A549 (cell line): ENCODE measurements around the gene PPP1R1B. TPM values are rescaled to one million over a fixed set of nuclear protein-coding genes. Genes with fewer than 3 reads are reported as not detected.

Source experiments
- ATAC-seq, 2 experiments: fragments of 200-7000 bp in 1 of 2; fragments of >200 bp in 1 of 2; cut with Nextera tagmentation in 1 of 2; cut with Tn5 transposase in 1 of 2; 3 replicates each; pipeline versions ENCODE4 v1.8.0 to v1.9.1; 2018 to 2020; ENCODE audit warnings: mild to moderate bottlenecking in 1 of 2, moderate library complexity in 1 of 2
- CTCF ChIA-PET: fragments of 300-600 bp; sonication (Branson Sonifier 250); formaldehyde crosslinking; extraction: SDS; loops from one replicate; lab custom pipeline; 2021; ENCODE audit warnings: antibody characterized with exemption, inconsistent platforms; lab: Yijun Ruan, JAX
- POLR2A ChIA-PET: fragments of 350-600 bp; formaldehyde crosslinking; extraction: SDS; loops from one replicate; lab custom pipeline; 2021; ENCODE audit warnings: antibody characterized with exemption, inconsistent platforms; lab: Yijun Ruan, JAX
- DNase-seq, 2 experiments: peaks; one replicate each; pipeline versions ENCODE4 v3.0.0 to v3.0.0-alpha.2; 2011 to 2016; ENCODE audit warnings: low read depth in 1 of 2, low spot score in 1 of 2
- FAIRE-seq: peaks from 2 replicates; lab custom pipeline; 2011; peaks lifted over from hg19 to GRCh38; lab: Jason Lieb, UNC
- H3K27ac ChIP-seq, 2 experiments: fragments of >200 bp; sonication (Bioruptor Twin); formaldehyde crosslinking; 3 replicates each; pipeline ENCODE4 v1.5.1; 2016 to 2017
- H3K4me1 ChIP-seq: fragments of >200 bp; sonication (Bioruptor Twin); formaldehyde crosslinking; 3 replicates; pipeline ENCODE4 v1.6.1; 2016
- H3K4me2 ChIP-seq: fragments of >200 bp; sonication (Bioruptor Twin); formaldehyde crosslinking; 3 replicates; pipeline ENCODE4 v1.6.1; 2016
- H3K4me3 ChIP-seq: fragments of >200 bp; sonication (Bioruptor Twin); formaldehyde crosslinking; 3 replicates; pipeline ENCODE4 v1.5.1; 2016
- H3K9me3 ChIP-seq: fragments of >200 bp; sonication (Bioruptor Twin); formaldehyde crosslinking; 3 replicates; pipeline ENCODE4 v1.6.1; 2016
- CEBPB ChIP-seq, 2 experiments: fragments of >200 bp in 1 of 2; sonication (Bioruptor Twin) in 1 of 2; formaldehyde crosslinking in 1 of 2; IDR thresholded peaks; 2 replicates each; pipeline ENCODE4 v1.6.1; 2012 to 2016
- EHF ChIP-seq: fragments of 250-450 bp; sonication (Bioruptor Pico); IDR thresholded peaks from 2 replicates; pipeline ENCODE4 v1.5.0; 2020; ENCODE audit warnings: mild to moderate bottlenecking
- EHMT2 ChIP-seq: fragments of 200-600 bp; sonication (generic); IDR thresholded peaks from 2 replicates; pipeline ENCODE4 v1.6.1; 2016; ENCODE audit warnings: antibody characterized with exemption, low read depth, mild to moderate bottlenecking, moderate library complexity
- ESRRA ChIP-seq: fragments of 150-350 bp; IDR thresholded peaks from 2 replicates; pipeline ENCODE4 v1.6.1; 2014; ENCODE audit warnings: mild to moderate bottlenecking, low read length, borderline replicate concordance
- HDAC2 ChIP-seq: fragments of 200-600 bp; sonication (generic); IDR thresholded peaks from 2 replicates; pipeline ENCODE4 v1.6.1; 2016
- HOXA7 ChIP-seq: fragments of 250-450 bp; sonication (Bioruptor Pico); IDR thresholded peaks from 2 replicates; pipeline ENCODE4 v1.5.0; 2020; ENCODE audit warnings: mild to moderate bottlenecking, moderate library complexity
- HOXB5 ChIP-seq: fragments of 250-450 bp; sonication (Bioruptor Pico); IDR thresholded peaks from 2 replicates; pipeline ENCODE4 v1.5.0; 2020; ENCODE audit warnings: mild to moderate bottlenecking, moderate library complexity
- NR3C1 ChIP-seq: fragments of >200 bp; sonication (Bioruptor Twin); formaldehyde crosslinking; IDR thresholded peaks from 3 replicates; pipeline ENCODE4 v1.6.1; 2017
- POLR2AphosphoS2 ChIP-seq: conservative IDR thresholded peaks from 2 replicates; pipeline ENCODE4 v1.6.1; 2012; ENCODE audit warnings: low read length, improper control_type of control experiment, inconsistent platforms
- RARB ChIP-seq: fragments of 250-450 bp; sonication (Bioruptor Pico); IDR thresholded peaks from 2 replicates; pipeline ENCODE4 v1.8.0; 2021; ENCODE audit warnings: mild to moderate bottlenecking, moderate library complexity
- SREBF2 ChIP-seq: fragments of 450-650 bp; IDR thresholded peaks from 2 replicates; pipeline ENCODE4 v1.6.1; 2014; ENCODE audit warnings: mild to moderate bottlenecking, moderate library complexity
- TFCP2L1 ChIP-seq: fragments of 250-450 bp; sonication (Bioruptor Pico); IDR thresholded peaks from 2 replicates; pipeline ENCODE4 v1.5.0; 2021; ENCODE audit warnings: mild to moderate bottlenecking
- ZNF302 ChIP-seq: fragments of 250-450 bp; sonication (Bioruptor Pico); IDR thresholded peaks from 2 replicates; pipeline ENCODE4 v1.9.0; 2021; ENCODE audit warnings: inconsistent platforms, mild to moderate bottlenecking, moderate library complexity
- ZSCAN20 ChIP-seq: fragments of 250-450 bp; sonication (Bioruptor Pico); IDR thresholded peaks from 2 replicates; pipeline ENCODE4 v1.8.0; 2022; ENCODE audit warnings: mild to moderate bottlenecking, moderate library complexity
- WGBS: methylation state at CpG from one replicate; pipeline ENCODE4 v1.1.6; 2017; ENCODE audit errors: missing lambda C conversion rate; 5-methylcytosine and 5-hydroxymethylcytosine counted together
- polyA plus RNA-seq, 4 experiments: library from polyadenylated mRNA; depleted of rRNA in 3 of 4; stranded (reverse); fragments of >200 nt; fragmentation: RNase III in 1 of 4; extraction: RNeasy Plus Mini Kit Qiagen cat#74134 plus additional on column Dnase treatment in 1 of 4; gene quantifications; 2 replicates in 3 of 4; 3 replicates in 1 of 4; pipeline ENCODE4 v1.2.3, GENCODE V29; 2011 to 2017
- TF ChIP-seq, protein P1 (sequence below): fragments of 450-650 bp; IDR thresholded peaks from 2 replicates; pipeline ENCODE4 v1.6.1; 2014; ENCODE audit warnings: antibody characterized with exemption
- TF ChIP-seq, protein P2 (sequence below): fragments of >200 bp; sonication (Bioruptor Twin); formaldehyde crosslinking; IDR thresholded peaks from 2 replicates; pipeline ENCODE4 v1.6.1; 2016
- TF ChIP-seq, protein P3 (sequence below): IDR thresholded peaks from 2 replicates; pipeline ENCODE4 v1.6.1; 2012; ENCODE audit warnings: low read depth, borderline replicate concordance
- TF ChIP-seq, protein P4 (sequence below): fragments of 150-350 bp; IDR thresholded peaks from 2 replicates; pipeline ENCODE4 v1.6.1; 2014; ENCODE audit warnings: low read depth, mild to moderate bottlenecking, low read length
- TF ChIP-seq, protein P5 (sequence below): fragments of 250-450 bp; sonication (Bioruptor Pico); IDR thresholded peaks from 2 replicates; pipeline ENCODE4 v1.5.0; 2021; ENCODE audit warnings: mild to moderate bottlenecking, moderate library complexity, borderline replicate concordance
- TF ChIP-seq, protein P6 (sequence below): fragments of >200 bp; sonication (Bioruptor Twin); formaldehyde crosslinking; IDR thresholded peaks from 3 replicates; pipeline ENCODE4 v1.5.1; 2016

PPP1R1B gene
- polyA plus RNA-seq, 2 of the 4 experiments (the other 2 are of a cell fraction): 0.10 TPM; not detected in 1

DNA sequence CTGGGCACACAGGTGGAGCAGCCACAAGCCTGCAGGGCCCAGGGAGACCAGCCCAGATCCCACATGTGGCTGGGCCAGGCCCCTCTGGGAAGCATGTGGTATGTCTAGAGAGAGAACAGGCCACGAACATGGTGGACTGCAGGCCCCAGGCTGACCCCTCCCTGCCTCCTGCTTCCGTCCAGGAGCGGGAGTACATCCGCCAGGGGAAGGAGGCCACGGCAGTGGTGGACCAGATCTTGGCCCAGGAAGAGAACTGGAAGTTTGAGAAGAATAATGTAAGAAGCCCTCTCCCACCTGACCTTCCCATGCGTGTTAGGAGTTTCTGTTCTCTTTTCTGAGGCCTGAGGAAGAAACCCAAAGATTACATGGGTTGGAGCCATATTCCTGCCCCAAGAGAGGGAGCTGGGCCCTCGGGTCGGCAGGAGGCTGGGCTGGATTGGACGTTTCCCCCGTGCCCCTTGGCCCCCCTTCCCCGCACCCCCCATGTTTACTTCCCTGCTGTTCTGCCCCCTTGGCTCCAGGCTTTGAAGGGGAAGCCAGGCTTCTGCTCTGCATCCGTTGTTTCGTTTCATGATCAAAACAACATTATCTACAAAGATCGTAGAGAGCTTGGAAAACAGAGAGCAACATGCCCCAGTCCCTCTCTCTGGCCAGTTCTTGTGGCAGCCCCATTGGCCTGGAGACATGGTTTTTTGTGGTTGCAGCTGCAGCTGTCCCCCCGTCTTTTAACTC is 32.7 kb downstream of the PPP1R1B start (continued):
- no peak for TF ChIP-seq TFCP2L1 (CRISPR knock-in tag)

DNA sequence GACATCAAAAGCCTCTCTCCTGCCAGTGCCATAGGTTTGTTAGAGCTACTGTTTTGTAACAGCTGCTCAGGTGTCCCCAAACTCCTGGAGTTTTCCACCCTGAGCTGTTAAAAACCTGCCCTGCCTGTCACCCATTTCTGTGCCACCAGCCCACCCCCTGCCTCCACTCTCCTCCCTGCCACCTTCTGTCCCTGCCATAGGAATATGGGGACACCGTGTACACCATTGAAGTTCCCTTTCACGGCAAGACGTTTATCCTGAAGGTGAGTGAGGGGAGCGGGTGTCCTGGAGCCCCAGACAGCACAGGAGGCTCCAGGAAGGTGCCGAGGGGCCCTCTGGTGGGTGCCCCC is 33.2 kb downstream of the PPP1R1B start:
- CTCF ChIA-PET: interaction anchor here (0.9 to 50.7 kb wide), 6 partner anchors 9 to 71 kb away, joined by 3 to 1391 read pairs (median 4); partner anchors contain the start of genes MIEN1, PNMT, PPP1R1B and STARD3
- Histone ChIP-seq H3K4me2 (no peak overlapping the region), H3K4me3 (no peak overlapping the region), H3K9me3 (no peaks in the 10 kb centered on the region), H3K4me1 (peaks cover 26% of the 10 kb centered on the region), H3K27ac (no peak overlapping the region)
- no peak for TF ChIP-seq RARB (CRISPR knock-in tag)
- no peak for TF ChIP-seq HOXA7 (CRISPR knock-in tag)
- no peak for TF ChIP-seq HOXB5 (CRISPR knock-in tag)
- TF ChIP-seq, protein P1, sequence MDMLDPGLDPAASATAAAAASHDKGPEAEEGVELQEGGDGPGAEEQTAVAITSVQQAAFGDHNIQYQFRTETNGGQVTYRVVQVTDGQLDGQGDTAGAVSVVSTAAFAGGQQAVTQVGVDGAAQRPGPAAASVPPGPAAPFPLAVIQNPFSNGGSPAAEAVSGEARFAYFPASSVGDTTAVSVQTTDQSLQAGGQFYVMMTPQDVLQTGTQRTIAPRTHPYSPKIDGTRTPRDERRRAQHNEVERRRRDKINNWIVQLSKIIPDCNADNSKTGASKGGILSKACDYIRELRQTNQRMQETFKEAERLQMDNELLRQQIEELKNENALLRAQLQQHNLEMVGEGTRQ: no peak
- TF ChIP-seq ZSCAN20: no peak
- TF ChIP-seq SREBF2: no peak
- no peak for TF ChIP-seq ESRRA
- no peak for TF ChIP-seq POLR2AphosphoS2
- no peak for TF ChIP-seq NR3C1
- DNase-seq: no peak
- POLR2A ChIA-PET: no interaction called here
- ATAC-seq: no peak
- WGBS: 89% methylated on average over 4 of the region's 5 CpGs
- FAIRE-seq: no peak

DNA sequence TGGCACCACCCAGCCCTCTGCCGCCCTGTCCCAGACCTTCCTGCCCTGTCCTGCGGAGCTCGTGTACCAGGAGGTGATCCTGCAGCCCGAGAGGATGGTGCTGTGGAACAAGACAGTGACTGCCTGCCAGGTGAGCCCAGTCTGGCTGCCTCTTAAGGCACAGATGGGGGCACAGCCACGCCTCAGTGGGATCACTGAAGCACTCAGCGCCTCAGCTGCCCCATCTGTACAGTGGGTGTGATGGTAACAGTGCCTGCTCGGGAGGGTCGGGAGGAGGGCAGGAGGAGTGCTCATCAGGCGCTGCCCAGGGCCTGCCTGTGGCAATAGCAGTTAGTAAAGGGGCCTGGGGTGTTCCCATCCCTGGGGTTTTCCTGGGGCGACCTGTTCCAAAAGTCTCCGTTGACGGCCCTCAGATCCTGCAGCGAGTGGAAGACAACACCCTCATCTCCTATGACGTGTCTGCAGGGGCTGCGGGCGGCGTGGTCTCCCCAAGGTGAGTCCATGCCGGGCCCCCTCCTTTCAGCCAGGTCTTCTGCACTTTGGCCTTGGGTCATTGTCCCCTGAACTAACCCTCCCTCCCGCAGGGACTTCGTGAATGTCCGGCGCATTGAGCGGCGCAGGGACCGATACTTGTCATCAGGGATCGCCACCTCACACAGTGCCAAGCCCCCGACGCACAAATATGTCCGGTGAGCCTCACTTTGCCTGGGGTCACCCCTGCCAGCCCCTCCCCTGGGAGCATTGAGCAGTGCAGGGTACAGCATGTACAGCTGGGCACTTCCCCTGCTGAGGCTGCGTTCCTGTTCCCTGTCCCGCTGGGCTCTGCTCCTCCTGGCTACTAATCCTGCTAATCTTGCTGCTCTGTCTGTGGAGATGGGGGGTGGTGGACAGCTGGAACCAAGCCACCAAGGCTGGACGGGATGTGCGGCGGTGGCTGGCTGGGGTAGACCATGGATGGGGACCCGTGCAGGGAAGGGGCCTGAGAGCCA is 33.9 kb downstream of the PPP1R1B start:
- no peaks in the 10 kb centered on the region for H3K9me3 ChIP-seq
- DNase-seq (no peak), FAIRE-seq (no peak), ATAC-seq (no peak)
- H3K4me3 ChIP-seq: no peak overlapping the region
- H3K4me1 ChIP-seq: peaks cover 33% of the 10 kb centered on the region
- POLR2A ChIA-PET: no interaction called here
- WGBS: 94% methylated on average over 35 of the region's 35 CpGs
- H3K27ac ChIP-seq: no peak overlapping the region
- TF ChIP-seq EHMT2 (no peak), HDAC2 (no peak), EHF (CRISPR knock-in tag) (no peak), ZNF302 (CRISPR knock-in tag) (no peak), CEBPB (IDR thresholded peaks at IDR 0.05) (no peak)
- TF ChIP-seq, protein P2, sequence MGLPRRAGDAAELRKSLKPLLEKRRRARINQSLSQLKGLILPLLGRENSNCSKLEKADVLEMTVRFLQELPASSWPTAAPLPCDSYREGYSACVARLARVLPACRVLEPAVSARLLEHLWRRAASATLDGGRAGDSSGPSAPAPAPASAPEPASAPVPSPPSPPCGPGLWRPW: no peak
- TF ChIP-seq, protein P3, sequence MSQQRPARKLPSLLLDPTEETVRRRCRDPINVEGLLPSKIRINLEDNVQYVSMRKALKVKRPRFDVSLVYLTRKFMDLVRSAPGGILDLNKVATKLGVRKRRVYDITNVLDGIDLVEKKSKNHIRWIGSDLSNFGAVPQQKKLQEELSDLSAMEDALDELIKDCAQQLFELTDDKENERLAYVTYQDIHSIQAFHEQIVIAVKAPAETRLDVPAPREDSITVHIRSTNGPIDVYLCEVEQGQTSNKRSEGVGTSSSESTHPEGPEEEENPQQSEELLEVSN: no peak
- TF ChIP-seq, protein P4, sequence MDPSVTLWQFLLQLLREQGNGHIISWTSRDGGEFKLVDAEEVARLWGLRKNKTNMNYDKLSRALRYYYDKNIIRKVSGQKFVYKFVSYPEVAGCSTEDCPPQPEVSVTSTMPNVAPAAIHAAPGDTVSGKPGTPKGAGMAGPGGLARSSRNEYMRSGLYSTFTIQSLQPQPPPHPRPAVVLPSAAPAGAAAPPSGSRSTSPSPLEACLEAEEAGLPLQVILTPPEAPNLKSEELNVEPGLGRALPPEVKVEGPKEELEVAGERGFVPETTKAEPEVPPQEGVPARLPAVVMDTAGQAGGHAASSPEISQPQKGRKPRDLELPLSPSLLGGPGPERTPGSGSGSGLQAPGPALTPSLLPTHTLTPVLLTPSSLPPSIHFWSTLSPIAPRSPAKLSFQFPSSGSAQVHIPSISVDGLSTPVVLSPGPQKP: no peak
- TF ChIP-seq, protein P5, sequence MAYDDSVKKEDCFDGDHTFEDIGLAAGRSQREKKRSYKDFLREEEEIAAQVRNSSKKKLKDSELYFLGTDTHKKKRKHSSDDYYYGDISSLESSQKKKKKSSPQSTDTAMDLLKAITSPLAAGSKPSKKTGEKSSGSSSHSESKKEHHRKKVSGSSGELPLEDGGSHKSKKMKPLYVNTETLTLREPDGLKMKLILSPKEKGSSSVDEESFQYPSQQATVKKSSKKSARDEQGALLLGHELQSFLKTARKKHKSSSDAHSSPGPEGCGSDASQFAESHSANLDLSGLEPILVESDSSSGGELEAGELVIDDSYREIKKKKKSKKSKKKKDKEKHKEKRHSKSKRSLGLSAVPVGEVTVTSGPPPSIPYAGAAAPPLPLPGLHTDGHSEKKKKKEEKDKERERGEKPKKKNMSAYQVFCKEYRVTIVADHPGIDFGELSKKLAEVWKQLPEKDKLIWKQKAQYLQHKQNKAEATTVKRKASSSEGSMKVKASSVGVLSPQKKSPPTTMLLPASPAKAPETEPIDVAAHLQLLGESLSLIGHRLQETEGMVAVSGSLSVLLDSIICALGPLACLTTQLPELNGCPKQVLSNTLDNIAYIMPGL (CRISPR knock-in tag): no peak
- TF ChIP-seq, protein P6, sequence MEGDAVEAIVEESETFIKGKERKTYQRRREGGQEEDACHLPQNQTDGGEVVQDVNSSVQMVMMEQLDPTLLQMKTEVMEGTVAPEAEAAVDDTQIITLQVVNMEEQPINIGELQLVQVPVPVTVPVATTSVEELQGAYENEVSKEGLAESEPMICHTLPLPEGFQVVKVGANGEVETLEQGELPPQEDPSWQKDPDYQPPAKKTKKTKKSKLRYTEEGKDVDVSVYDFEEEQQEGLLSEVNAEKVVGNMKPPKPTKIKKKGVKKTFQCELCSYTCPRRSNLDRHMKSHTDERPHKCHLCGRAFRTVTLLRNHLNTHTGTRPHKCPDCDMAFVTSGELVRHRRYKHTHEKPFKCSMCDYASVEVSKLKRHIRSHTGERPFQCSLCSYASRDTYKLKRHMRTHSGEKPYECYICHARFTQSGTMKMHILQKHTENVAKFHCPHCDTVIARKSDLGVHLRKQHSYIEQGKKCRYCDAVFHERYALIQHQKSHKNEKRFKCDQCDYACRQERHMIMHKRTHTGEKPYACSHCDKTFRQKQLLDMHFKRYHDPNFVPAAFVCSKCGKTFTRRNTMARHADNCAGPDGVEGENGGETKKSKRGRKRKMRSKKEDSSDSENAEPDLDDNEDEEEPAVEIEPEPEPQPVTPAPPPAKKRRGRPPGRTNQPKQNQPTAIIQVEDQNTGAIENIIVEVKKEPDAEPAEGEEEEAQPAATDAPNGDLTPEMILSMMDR: no peak
- CTCF ChIA-PET: interaction anchor here (0.9 to 50.7 kb wide), 7 partner anchors 8 to 70 kb away, joined by 3 to 1391 read pairs (median 4); partner anchors contain the start of genes MIEN1, PNMT, PPP1R1B and STARD3
- no peak overlapping the region for H3K4me2 ChIP-seq
